Vagina (tissue), 2 donors: Measurements from ENCODE around the gene GSTM1.

Experiments
- POLR2AphosphoS5 ChIP-seq, 2 donors: sonication (generic); formaldehyde crosslinking; IDR thresholded peaks; one replicate each; pipeline ENCODE4 v1.9.0; 2017; ENCODE audit warnings: antibody characterized with exemption in 2 of 2, mild to moderate bottlenecking in 2 of 2, low read depth in 1 of 2; ENCODE audit not compliant: insufficient read depth in 1 of 2
- TF ChIP-seq, protein P1 (sequence below), 3 experiments: fragments of 450-650 bp in 2 of 3; fragments of 200-600 bp in 1 of 3; sonication (generic) in 1 of 3; IDR thresholded peaks; one replicate each; pipeline ENCODE4 v1.5.1; 2017 to 2019; ENCODE audit warnings: antibody characterized with exemption in 3 of 3, mild to moderate bottlenecking in 2 of 3, moderate library complexity in 2 of 3

DNA sequence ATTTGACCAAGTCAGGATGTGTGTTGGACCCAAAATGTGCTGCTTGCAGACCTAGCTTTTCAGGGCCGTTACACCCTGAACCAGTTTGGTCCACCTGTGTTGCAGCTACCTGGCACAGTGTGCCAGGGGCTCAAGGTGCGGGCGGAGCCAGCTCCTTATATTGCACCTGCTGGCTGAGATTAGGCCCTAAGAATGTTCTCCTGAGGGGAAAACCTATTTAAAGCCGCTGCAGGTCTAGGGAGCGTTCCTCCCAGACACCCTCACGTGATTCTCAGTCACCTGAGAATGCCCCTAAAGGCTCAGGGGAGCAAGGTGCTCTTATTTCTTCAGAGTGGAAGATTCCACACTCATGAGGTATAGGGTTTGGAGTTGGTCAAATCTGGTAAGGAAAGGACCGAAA lies 41.3 kb downstream of the GSTM1 start:
- TF ChIP-seq, protein P1, sequence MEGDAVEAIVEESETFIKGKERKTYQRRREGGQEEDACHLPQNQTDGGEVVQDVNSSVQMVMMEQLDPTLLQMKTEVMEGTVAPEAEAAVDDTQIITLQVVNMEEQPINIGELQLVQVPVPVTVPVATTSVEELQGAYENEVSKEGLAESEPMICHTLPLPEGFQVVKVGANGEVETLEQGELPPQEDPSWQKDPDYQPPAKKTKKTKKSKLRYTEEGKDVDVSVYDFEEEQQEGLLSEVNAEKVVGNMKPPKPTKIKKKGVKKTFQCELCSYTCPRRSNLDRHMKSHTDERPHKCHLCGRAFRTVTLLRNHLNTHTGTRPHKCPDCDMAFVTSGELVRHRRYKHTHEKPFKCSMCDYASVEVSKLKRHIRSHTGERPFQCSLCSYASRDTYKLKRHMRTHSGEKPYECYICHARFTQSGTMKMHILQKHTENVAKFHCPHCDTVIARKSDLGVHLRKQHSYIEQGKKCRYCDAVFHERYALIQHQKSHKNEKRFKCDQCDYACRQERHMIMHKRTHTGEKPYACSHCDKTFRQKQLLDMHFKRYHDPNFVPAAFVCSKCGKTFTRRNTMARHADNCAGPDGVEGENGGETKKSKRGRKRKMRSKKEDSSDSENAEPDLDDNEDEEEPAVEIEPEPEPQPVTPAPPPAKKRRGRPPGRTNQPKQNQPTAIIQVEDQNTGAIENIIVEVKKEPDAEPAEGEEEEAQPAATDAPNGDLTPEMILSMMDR (IDR thresholded peaks at IDR 0.05): no peak
- no peak for TF ChIP-seq POLR2AphosphoS5 (IDR thresholded peaks at IDR 0.05; ENCODE audit: insufficient read depth in 1 of 2, low read depth in 1 of 2)
